Vagina (tissue), 2 donors: ENCODE measurements around the gene APBB1IP. TPM values are rescaled to one million over a fixed set of nuclear protein-coding genes. Genes with fewer than 3 reads are reported as not detected.

Experiments used
- DNase-seq, 2 donors: peaks; one replicate each; pipeline ENCODE4 v3.0.0-alpha.2; 2017; ENCODE audit errors: extremely low spot score in 2 of 2
- H3K27ac ChIP-seq: fragments of 200-600 bp; sonication (generic); one replicate; pipeline ENCODE4 v1.5.1; 2019
- H3K27me3 ChIP-seq: fragments of 200-600 bp; sonication (generic); one replicate; pipeline ENCODE4 v1.5.1; 2019
- H3K36me3 ChIP-seq, 2 donors: fragments of 200-600 bp; sonication (generic); one replicate each; pipeline ENCODE4 v1.5.1; 2017 to 2019
- H3K4me1 ChIP-seq: fragments of 200-600 bp; sonication (generic); one replicate; pipeline ENCODE4 v1.5.1; 2019
- H3K4me3 ChIP-seq, 2 donors: fragments of 200-600 bp; sonication (generic); 1 replicate in 1 of 2; 2 replicates in 1 of 2; pipeline ENCODE4 v1.5.1; 2016 to 2019
- H3K9me3 ChIP-seq: fragments of 200-600 bp; sonication (generic); one replicate; pipeline ENCODE4 v1.5.1; 2019
- POLR2A ChIP-seq, 2 donors: fragments of 450-650 bp; IDR thresholded peaks; one replicate each; pipeline ENCODE4 v1.6.1; 2017; ENCODE audit warnings: antibody characterized with exemption in 2 of 2, mild to moderate bottlenecking in 2 of 2, moderate library complexity in 2 of 2
- POLR2AphosphoS5 ChIP-seq, 2 donors: sonication (generic); formaldehyde crosslinking; IDR thresholded peaks; one replicate each; pipeline ENCODE4 v1.9.0; 2017; ENCODE audit warnings: antibody characterized with exemption in 2 of 2, mild to moderate bottlenecking in 2 of 2, low read depth in 1 of 2; ENCODE audit not compliant: insufficient read depth in 1 of 2
- intact Hi-C: fragments of 100-400 bp; cut with DNase I; formaldehyde crosslinking; loops from one replicate; pipeline ENCODE4 v1.15.1; 2023
- total RNA-seq: library from RNA; depleted of rRNA; stranded (reverse); fragments of >200 nt; gene quantifications from one replicate; pipeline ENCODE4 v1.2.3, GENCODE V29; 2016
- TF ChIP-seq, protein P1 (sequence below), 3 experiments: fragments of 450-650 bp in 2 of 3; fragments of 200-600 bp in 1 of 3; sonication (generic) in 1 of 3; IDR thresholded peaks; one replicate each; pipeline ENCODE4 v1.5.1; 2017 to 2019; ENCODE audit warnings: antibody characterized with exemption in 3 of 3, mild to moderate bottlenecking in 2 of 3, moderate library complexity in 2 of 3

The APBB1IP gene
- total RNA-seq, 1 donor from 2014 or later = 7.4 TPM

DNA sequence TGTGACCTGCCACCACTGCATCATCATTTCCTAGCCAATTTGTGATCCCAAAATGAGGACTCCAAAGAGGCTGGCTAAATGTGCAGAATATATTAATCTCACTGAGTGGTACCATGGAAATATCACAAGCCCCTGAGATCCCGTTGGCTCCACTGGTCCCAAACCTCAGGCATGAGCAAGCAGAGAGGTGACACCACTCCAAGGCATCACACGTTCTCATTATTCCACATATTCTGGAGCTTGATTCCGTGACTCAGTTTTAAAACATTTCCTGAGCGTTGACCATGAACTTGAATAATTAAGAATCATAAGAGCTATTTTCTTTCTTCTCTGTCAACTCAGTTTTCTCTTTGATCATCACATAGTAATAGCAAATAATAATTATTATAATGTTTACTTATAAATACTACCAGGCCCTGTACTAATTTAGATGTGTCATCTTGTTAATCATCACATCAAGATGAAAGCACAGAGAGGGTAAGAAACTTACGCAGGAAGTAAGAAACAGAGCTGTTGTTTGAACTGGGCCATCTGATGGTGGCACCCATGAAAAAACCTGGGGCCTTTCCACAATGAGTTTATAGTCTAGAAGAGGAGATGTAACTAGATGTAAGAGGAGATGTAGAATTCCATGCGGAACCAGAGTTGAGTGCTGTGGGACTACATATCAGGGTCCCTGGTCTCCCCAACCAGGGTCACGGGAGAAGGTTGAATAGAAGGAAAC, 3.5 kb downstream of the APBB1IP start:
- H3K27ac ChIP-seq = no peak overlapping the region
- no peak for DNase-seq
- intact Hi-C loops = no loop called here
- no peaks in the 10 kb centered on the region for H3K4me1 ChIP-seq
- H3K9me3 ChIP-seq = no peaks in the 10 kb centered on the region
- no peaks in the 10 kb centered on the region for H3K36me3 ChIP-seq
- H3K27me3 ChIP-seq = no peaks in the 10 kb centered on the region
- TF ChIP-seq, protein P1, sequence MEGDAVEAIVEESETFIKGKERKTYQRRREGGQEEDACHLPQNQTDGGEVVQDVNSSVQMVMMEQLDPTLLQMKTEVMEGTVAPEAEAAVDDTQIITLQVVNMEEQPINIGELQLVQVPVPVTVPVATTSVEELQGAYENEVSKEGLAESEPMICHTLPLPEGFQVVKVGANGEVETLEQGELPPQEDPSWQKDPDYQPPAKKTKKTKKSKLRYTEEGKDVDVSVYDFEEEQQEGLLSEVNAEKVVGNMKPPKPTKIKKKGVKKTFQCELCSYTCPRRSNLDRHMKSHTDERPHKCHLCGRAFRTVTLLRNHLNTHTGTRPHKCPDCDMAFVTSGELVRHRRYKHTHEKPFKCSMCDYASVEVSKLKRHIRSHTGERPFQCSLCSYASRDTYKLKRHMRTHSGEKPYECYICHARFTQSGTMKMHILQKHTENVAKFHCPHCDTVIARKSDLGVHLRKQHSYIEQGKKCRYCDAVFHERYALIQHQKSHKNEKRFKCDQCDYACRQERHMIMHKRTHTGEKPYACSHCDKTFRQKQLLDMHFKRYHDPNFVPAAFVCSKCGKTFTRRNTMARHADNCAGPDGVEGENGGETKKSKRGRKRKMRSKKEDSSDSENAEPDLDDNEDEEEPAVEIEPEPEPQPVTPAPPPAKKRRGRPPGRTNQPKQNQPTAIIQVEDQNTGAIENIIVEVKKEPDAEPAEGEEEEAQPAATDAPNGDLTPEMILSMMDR (IDR thresholded peaks at IDR 0.05) = no peak
- TF ChIP-seq POLR2AphosphoS5 (IDR thresholded peaks at IDR 0.05; ENCODE audit: insufficient read depth in 1 of 2, low read depth in 1 of 2) (no peak), POLR2A (IDR thresholded peaks at IDR 0.05) (no peak)
- H3K4me3 ChIP-seq = no peak overlapping the region

GRCh38 chr10:26445411-26446031, 7.4 kb downstream of the APBB1IP start:
- no peak overlapping the region for H3K27ac ChIP-seq
- TF ChIP-seq, protein P1 (IDR thresholded peaks at IDR 0.05) = no peak
- TF ChIP-seq POLR2AphosphoS5 (IDR thresholded peaks at IDR 0.05; ENCODE audit: insufficient read depth in 1 of 2, low read depth in 1 of 2) (no peak), POLR2A (IDR thresholded peaks at IDR 0.05) (no peak)
- H3K36me3 ChIP-seq = no peaks in the 10 kb centered on the region
- intact Hi-C loops = no loop called here
- H3K9me3 ChIP-seq = no peaks in the 10 kb centered on the region
- no peaks in the 10 kb centered on the region for H3K27me3 ChIP-seq
- DNase-seq = no peak
- no peak overlapping the region for H3K4me3 ChIP-seq
- H3K4me1 ChIP-seq = no peaks in the 10 kb centered on the region

DNA sequence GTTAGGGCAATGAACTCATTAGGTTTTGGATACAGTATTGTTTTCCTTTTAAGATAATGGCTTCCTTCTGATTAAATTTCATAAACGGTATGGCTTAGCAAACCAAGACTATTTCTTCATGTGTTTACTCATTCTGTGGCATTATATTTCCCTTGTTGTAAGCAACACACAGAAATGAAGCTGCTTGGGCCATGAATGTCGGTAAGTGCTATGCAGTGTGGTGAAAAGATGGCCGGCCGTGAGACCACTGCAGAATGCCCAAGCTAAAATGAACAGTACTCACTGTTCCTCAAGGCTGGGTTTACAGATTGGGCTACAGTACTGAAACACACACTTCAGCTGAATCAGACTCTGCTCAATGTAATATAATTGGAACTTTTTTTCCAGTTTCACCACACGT, 8.1 kb downstream of the APBB1IP start:
- DNase-seq = peak in 1 of 2 donors; percentile 16
- no peaks in the 10 kb centered on the region for H3K27me3 ChIP-seq
- no peaks in the 10 kb centered on the region for H3K4me1 ChIP-seq
- no peak for TF ChIP-seq POLR2A (IDR thresholded peaks at IDR 0.05)
- TF ChIP-seq, protein P1 (IDR thresholded peaks at IDR 0.05) = no peak
- TF ChIP-seq POLR2AphosphoS5 (IDR thresholded peaks at IDR 0.05; ENCODE audit: insufficient read depth in 1 of 2, low read depth in 1 of 2) = no peak
- no peaks in the 10 kb centered on the region for H3K36me3 ChIP-seq
- intact Hi-C loops = no loop called here
- H3K9me3 ChIP-seq = no peaks in the 10 kb centered on the region
- H3K4me3 ChIP-seq = no peak overlapping the region
- no peak overlapping the region for H3K27ac ChIP-seq

DNA sequence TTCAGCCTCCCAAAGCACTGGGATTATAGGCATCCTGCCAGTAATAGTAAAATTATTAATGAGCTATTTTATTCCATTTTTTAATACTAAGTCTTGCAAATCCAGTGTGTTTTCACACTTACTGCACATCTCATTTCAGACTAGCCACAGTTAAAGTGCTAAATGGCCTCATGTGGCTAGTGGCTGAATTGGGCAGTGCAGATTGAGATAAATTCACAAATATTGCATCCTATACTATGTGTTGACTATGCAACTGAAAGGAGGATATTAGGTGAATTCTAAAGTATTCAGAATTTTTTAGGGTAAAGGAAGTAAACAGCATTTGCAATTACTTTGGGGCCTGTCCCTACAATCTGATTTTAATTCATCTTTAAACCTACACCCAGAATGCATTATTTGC, 10.2 kb downstream of the APBB1IP start:
- Histone ChIP-seq H3K4me3 (no peak overlapping the region), H3K4me1 (no peaks in the 10 kb centered on the region), H3K9me3 (no peaks in the 10 kb centered on the region), H3K27ac (no peak overlapping the region), H3K27me3 (no peaks in the 10 kb centered on the region), H3K36me3 (no peaks in the 10 kb centered on the region)
- intact Hi-C loops = no loop called here
- DNase-seq = no peak
- TF ChIP-seq POLR2AphosphoS5 (IDR thresholded peaks at IDR 0.05; ENCODE audit: insufficient read depth in 1 of 2, low read depth in 1 of 2) (no peak), POLR2A (IDR thresholded peaks at IDR 0.05) (no peak)
- TF ChIP-seq, protein P1 (IDR thresholded peaks at IDR 0.05) = no peak
